IMR-90 (cell line): ENCODE measurements around the gene MAPRE3. TPM values are rescaled to one million over a fixed set of nuclear protein-coding genes. Genes with fewer than 3 reads are reported as not detected.

Source experiments
- ATAC-seq: fragments of 200-7000 bp; cut with Tn5 transposase; 2 replicates; pipeline ENCODE4 v1.9.1; 2020; ENCODE audit warnings: low read depth, mild to moderate bottlenecking, moderate library complexity
- BruUV-seq: library from RNA; stranded (reverse); fragments of 400-500 nt; replicated peaks from 2 replicates; lab custom pipeline; 2021; lab: Mats Ljungman, UMichigan
- CTCF ChIA-PET: fragments of 300-600 bp; formaldehyde crosslinking; extraction: SDS; loops from one replicate; lab custom pipeline; 2021; ENCODE audit warnings: antibody characterized with exemption; lab: Yijun Ruan, JAX
- POLR2A ChIA-PET: fragments of 300-600 bp; sonication (Branson Sonifier 250); formaldehyde crosslinking; loops from one replicate; lab custom pipeline; 2022; ENCODE audit warnings: antibody characterized with exemption; ENCODE audit not compliant: unreplicated experiment; lab: Charles Lee
- DNase-seq: peaks from one replicate; pipeline ENCODE4 v3.0.0; 2013
- H2AFZ ChIP-seq: replicated peaks from 2 replicates; pipeline ENCODE3; 2013; ENCODE audit warnings: low read length, mild to moderate bottlenecking; ENCODE audit not compliant: poor library complexity
- H2AK5ac ChIP-seq: 2 replicates; pipeline ENCODE4 v1.6.1; 2013; ENCODE audit warnings: low read depth, low read length, inconsistent platforms
- H2AK9ac ChIP-seq: replicated peaks from 2 replicates; pipeline ENCODE3; 2013; ENCODE audit warnings: mild to moderate bottlenecking, low read depth, low read length, moderate library complexity; ENCODE audit not compliant: poor library complexity
- H2BK120ac ChIP-seq: 2 replicates; pipeline ENCODE4 v1.6.1; 2013; ENCODE audit warnings: low read depth, low read length, inconsistent platforms
- H2BK15ac ChIP-seq: 3 replicates; pipeline ENCODE4 v1.6.1; 2013; ENCODE audit warnings: low read depth, low read length, inconsistent platforms
- H2BK20ac ChIP-seq: 2 replicates; pipeline ENCODE4 v1.6.1; 2013; ENCODE audit warnings: low read depth, mild to moderate bottlenecking, inconsistent platforms, low read length, moderate library complexity
- H2BK5ac ChIP-seq: 2 replicates; pipeline ENCODE4 v1.6.1; 2013; ENCODE audit warnings: mild to moderate bottlenecking, low read depth, low read length, inconsistent platforms; ENCODE audit not compliant: poor library complexity, severe bottlenecking
- H3K14ac ChIP-seq: replicated peaks from 2 replicates; pipeline ENCODE4 v1.6.1; 2013; ENCODE audit warnings: low read depth, low read length, inconsistent platforms
- H3K18ac ChIP-seq: 2 replicates; pipeline ENCODE4 v1.6.1; 2013; ENCODE audit warnings: low read depth, low read length, control low read depth
- H3K23ac ChIP-seq: 2 replicates; pipeline ENCODE4 v1.6.1; 2013; ENCODE audit warnings: low read depth, low read length, inconsistent platforms
- H3K27ac ChIP-seq: 2 replicates; pipeline ENCODE4 v1.5.1; 2013; ENCODE audit warnings: mild to moderate bottlenecking, control low read depth, low read length; ENCODE audit not compliant: insufficient read depth
- H3K27me3 ChIP-seq: 2 replicates; pipeline ENCODE4 v1.6.1; 2013; ENCODE audit warnings: low read length; ENCODE audit not compliant: control insufficient read depth, insufficient read depth
- H3K36me3 ChIP-seq: 2 replicates; pipeline ENCODE4 v1.6.1; 2013; ENCODE audit warnings: low read length, mixed read lengths; ENCODE audit not compliant: control insufficient read depth, insufficient read depth
- H3K4ac ChIP-seq: 2 replicates; pipeline ENCODE4 v1.6.1; 2013; ENCODE audit warnings: low read depth, low read length, inconsistent platforms
- H3K4me1 ChIP-seq: 2 replicates; pipeline ENCODE4 v1.6.1; 2013; ENCODE audit warnings: low read length, mixed read lengths; ENCODE audit not compliant: control insufficient read depth, insufficient read depth
- H3K4me2 ChIP-seq: 2 replicates; pipeline ENCODE4 v1.6.1; 2013; ENCODE audit warnings: low read depth, mild to moderate bottlenecking, control low read depth, low read length, moderate library complexity
- H3K4me3 ChIP-seq: 2 replicates; pipeline ENCODE4 v1.5.1; 2013; ENCODE audit warnings: low read depth, mild to moderate bottlenecking, control low read depth, low read length, moderate library complexity; ENCODE audit not compliant: insufficient read depth
- H3K56ac ChIP-seq: 2 replicates; pipeline ENCODE4 v1.6.1; 2013; ENCODE audit warnings: low read length, inconsistent platforms; ENCODE audit not compliant: insufficient read depth; ENCODE audit errors: extremely low read depth
- H3K79me1 ChIP-seq, 2 experiments: 2 replicates each; pipeline ENCODE4 v1.6.1; 2013; ENCODE audit warnings: low read length in 2 of 2, inconsistent platforms in 1 of 2, low read depth in 1 of 2
- H3K9ac ChIP-seq: 2 replicates; pipeline ENCODE4 v1.6.1; 2013; ENCODE audit warnings: low read depth, low read length, control low read depth
- H3K9me1 ChIP-seq: 2 replicates; pipeline ENCODE4 v1.6.1; 2013; ENCODE audit warnings: low read length, inconsistent platforms; ENCODE audit not compliant: insufficient read depth
- H3K9me3 ChIP-seq: 2 replicates; pipeline ENCODE4 v1.6.1; 2013; ENCODE audit warnings: low read length; ENCODE audit not compliant: control insufficient read depth, insufficient read depth
- H4K20me1 ChIP-seq: 2 replicates; pipeline ENCODE4 v1.6.1; 2013; ENCODE audit warnings: low read length, inconsistent platforms; ENCODE audit not compliant: insufficient read depth
- H4K5ac ChIP-seq: 2 replicates; pipeline ENCODE4 v1.6.1; 2013; ENCODE audit warnings: mild to moderate bottlenecking, low read depth, low read length, control low read depth
- H4K8ac ChIP-seq, 2 experiments: 2 replicates each; pipeline ENCODE4 v1.6.1; 2013; ENCODE audit warnings: low read depth in 2 of 2, low read length in 2 of 2, control low read depth in 1 of 2, inconsistent platforms in 1 of 2
- H4K91ac ChIP-seq: 2 replicates; pipeline ENCODE4 v1.6.1; 2013; ENCODE audit warnings: low read depth, low read length, inconsistent platforms; ENCODE audit not compliant: insufficient read depth
- CTCF ChIP-seq: conservative IDR thresholded peaks from 2 replicates; pipeline ENCODE4 v1.5.1; 2012; ENCODE audit warnings: mild to moderate bottlenecking, low read depth, low read length, improper control_type of control experiment
- RAD21 ChIP-seq: IDR thresholded peaks from 2 replicates; pipeline ENCODE4 v1.6.1; 2012; ENCODE audit warnings: low read length, improper control_type of control experiment
- RCOR1 ChIP-seq: IDR thresholded peaks from 2 replicates; pipeline ENCODE4 v1.6.1; 2012; ENCODE audit warnings: mild to moderate bottlenecking, low read length, improper control_type of control experiment; ENCODE audit not compliant: insufficient replicate concordance
- SMC3 ChIP-seq: fragments of 150-350 bp; IDR thresholded peaks from 2 replicates; pipeline ENCODE4 v1.6.1; 2016; ENCODE audit warnings: low read depth, mild to moderate bottlenecking, antibody characterized with exemption, low read length, moderate library complexity
- WGBS, 2 experiments: methylation state at CpG; one replicate each; pipeline versions ENCODE4 v1.1.5 to v1.1.7; 2013; ENCODE audit warnings: missing lambda C conversion rate in 2 of 2; ENCODE audit not compliant: insufficient read length in 1 of 2; ENCODE audit errors: extremely low coverage in 2 of 2; 5-methylcytosine and 5-hydroxymethylcytosine counted together
- dilution Hi-C: fragments of 300-500 bp; cut with HindIII; formaldehyde crosslinking; loops from one replicate; pipeline ENCODE4 v1.14.3; 2018; ENCODE audit warnings: low sequenced_read_pairs; ENCODE audit not compliant: unreplicated experiment
- in situ Hi-C: fragments of 300-500 bp; cut with MboI; formaldehyde crosslinking; loops from 3 replicates; pipeline ENCODE4 v1.14.3; 2019; ENCODE audit warnings: low sequenced_read_pairs, inconsistent platforms, mixed read lengths
- intact Hi-C: fragments of 100-400 bp; cut with micrococcal nuclease; formaldehyde crosslinking; loops from 2 replicates; pipeline ENCODE4 v1.10.0; 2022
- polyA plus RNA-seq, 3 experiments: library from polyadenylated mRNA; depleted of rRNA; stranded (reverse); fragments of >200 nt; gene quantifications; 2 replicates each; pipeline ENCODE4 v1.2.3, GENCODE V29; 2012; ENCODE audit warnings: low replicate concordance in 1 of 3
- total RNA-seq: library from RNA; depleted of rRNA; stranded (reverse); fragments of >200 nt; gene quantifications from 2 replicates; pipeline ENCODE4 v1.2.3, GENCODE V29; 2012

The MAPRE3 gene
- total and polyA plus RNA-seq, 2 of the 4 experiments (the other 2 are of a cell fraction): 1.8 to 20.3 TPM

- ATAC-seq (peak; percentile 62), DNase-seq (peak; percentile 77)
- Histone ChIP-seq H4K5ac (no peak overlapping the region; the same call in 1 of the 2 replicates), H2BK120ac (peak overlapping the region; percentile 16; the same call in 1 of the 2 replicates), H3K27me3 (no peaks in the 10 kb centered on the region), H3K56ac (no peak overlapping the region), H3K27ac (no peak overlapping the region), H2BK20ac (peak overlapping the region; percentile 80), H3K4me2 (no peak overlapping the region), H3K18ac (no peak overlapping the region), H4K91ac (0 out of 2 replicates have a peak overlapping the region, but pooled peaks have one; percentile 2), H2AK5ac (peak overlapping the region; percentile 7; the same call in 1 of the 2 replicates), H2AK9ac (peak overlapping the region; percentile 38), H3K9ac (no peak overlapping the region), H2AFZ (peak overlapping the region; percentile 64), H3K79me1 (peaks cover 2 to 10% of the 10 kb centered on the region in 2 experiments; a peak in 1 of 4 replicates), H3K14ac (no peak overlapping the region), H3K4ac (peak overlapping the region; percentile 11; the same call in 1 of the 2 replicates), H3K9me1 (peaks cover 19% of the 10 kb centered on the region), H2BK15ac (no peak overlapping the region), H3K4me1 (peaks cover 18% of the 10 kb centered on the region), H3K9me3 (no peaks in the 10 kb centered on the region), H4K20me1 (peaks cover 8% of the 10 kb centered on the region), H3K36me3 (no peaks in the 10 kb centered on the region), H3K23ac (no peak overlapping the region), H3K4me3 (no peak overlapping the region), H4K8ac (peak overlapping the region in 1 of 2 experiments; percentile 49; a peak in 1 of 4 replicates), H2BK5ac (no peak overlapping the region)
- intact Hi-C loops: loop anchor here (1.0 to 5.0 kb wide), 3 partner anchors 56 to 410 kb away; no protein-coding TSS in a partner anchor
- peak; percentile 92 for TF ChIP-seq RAD21
- no peak for TF ChIP-seq RCOR1
- TF ChIP-seq SMC3: peak; percentile 97
- peak; percentile 83 for TF ChIP-seq CTCF
- POLR2A ChIA-PET: no interaction called here
- CTCF ChIA-PET: interaction anchor here (0.5 to 4.7 kb wide), 19 partner anchors 8 to 1008 kb away, joined by 3 to 37 read pairs (median 4); no protein-coding TSS in a partner anchor
- WGBS, 2 experiments: 67% methylated on average over 2 of the region's 3 CpGs; no CpG with 5 or more reads in 1 of the 2 experiments
- no TSS peak for BruUV-seq
- dilution Hi-C loops: no loop called here
- in situ Hi-C loops: no loop called here
Measured at GRCh38 chr2:27016801-27017325, 46.4 kb downstream of the MAPRE3 start.
